Mesothelial cell of epicardium (in vitro differentiated cells): ENCODE measurements around the gene CASZ1. TPM values are rescaled to one million over a fixed set of nuclear protein-coding genes. Genes with fewer than 3 reads are reported as not detected.

ENCODE experiments used
- DNase-seq, 2 experiments: peaks; one replicate each; pipeline ENCODE4 v3.0.0; 2021; ENCODE audit warnings: low spot score in 2 of 2; ENCODE audit not compliant: unreplicated experiment in 2 of 2
- H3K27ac Mint-ChIP-seq: 2 replicates; pipeline ENCODE4 v1.8.0; 2021; ENCODE audit warnings: mixed read lengths
- H3K27me3 Mint-ChIP-seq: 2 replicates; pipeline ENCODE4 v1.8.0; 2021; ENCODE audit warnings: low read depth, mixed read lengths
- H3K36me3 Mint-ChIP-seq: 2 replicates; pipeline ENCODE4 v1.8.0; 2021; ENCODE audit warnings: mixed read lengths
- H3K4me1 Mint-ChIP-seq: 2 replicates; pipeline ENCODE4 v1.8.0; 2021; ENCODE audit warnings: mixed read lengths
- H3K4me3 Mint-ChIP-seq: 2 replicates; pipeline ENCODE4 v1.8.0; 2021; ENCODE audit warnings: mild to moderate bottlenecking, moderate library complexity, mixed read lengths
- H3K9me3 Mint-ChIP-seq: 2 replicates; pipeline ENCODE4 v1.8.0; 2021; ENCODE audit warnings: mixed read lengths
- CTCF ChIP-seq: fragments of 200-600 bp; sonication (generic); IDR thresholded peaks from one replicate; pipeline ENCODE4 v1.5.0; 2021; ENCODE audit warnings: antibody characterized with exemption; ENCODE audit not compliant: unreplicated experiment
- total RNA-seq: library from RNA; stranded (reverse); gene quantifications from 3 replicates; pipeline ENCODE4 v1.2.1, GENCODE V29; 2021

Gene CASZ1
- total RNA-seq, 1 donor from 2014 or later = 8.9 TPM

- peaks cover 2% of the 10 kb centered on the region for H3K4me1 Mint-ChIP-seq
- H3K27me3 Mint-ChIP-seq = no peaks in the 10 kb centered on the region
- TF ChIP-seq CTCF = no peak
- H3K9me3 Mint-ChIP-seq = no peaks in the 10 kb centered on the region
- DNase-seq = no peak
- H3K36me3 Mint-ChIP-seq = peaks cover 8% of the 10 kb centered on the region
- H3K4me3 Mint-ChIP-seq = no peak overlapping the region
- no peak overlapping the region for H3K27ac Mint-ChIP-seq
Observed at GRCh38 chr1:10622910-10623685, 173.3 kb downstream of the CASZ1 start.

GRCh38 chr1:10621906-10622305 is 174.5 kb downstream of the CASZ1 start:
- H3K4me3 Mint-ChIP-seq = no peak overlapping the region

GRCh38 chr1:10620776-10621175 is 175.7 kb downstream of the CASZ1 start:
- peaks cover 2% of the 10 kb centered on the region for H3K4me1 Mint-ChIP-seq
- H3K27me3 Mint-ChIP-seq = no peaks in the 10 kb centered on the region
- H3K36me3 Mint-ChIP-seq = peaks cover 9% of the 10 kb centered on the region
- H3K9me3 Mint-ChIP-seq = no peaks in the 10 kb centered on the region
- no peak for DNase-seq
- no peak overlapping the region for H3K27ac Mint-ChIP-seq
- H3K4me3 Mint-ChIP-seq = no peak overlapping the region
- no peak for TF ChIP-seq CTCF

More at GRCh38 chr1:10621906-10622305, 174.5 kb downstream of the CASZ1 start:
- Mint-ChIP-seq H3K27me3 (no peaks in the 10 kb centered on the region), H3K9me3 (no peaks in the 10 kb centered on the region), H3K4me1 (peaks cover 2% of the 10 kb centered on the region), H3K27ac (no peak overlapping the region), H3K36me3 (peaks cover 9% of the 10 kb centered on the region)
- no peak for DNase-seq
- TF ChIP-seq CTCF = no peak

GRCh38 chr1:10617931-10618885 is 178.2 kb downstream of the CASZ1 start:
- no peaks in the 10 kb centered on the region for H3K4me1 Mint-ChIP-seq

GRCh38 chr1:10617318-10617717 is 179.1 kb downstream of the CASZ1 start:
- H3K27ac Mint-ChIP-seq = no peak overlapping the region
- DNase-seq = no peak

More at GRCh38 chr1:10617931-10618885, 178.2 kb downstream of the CASZ1 start:
- Mint-ChIP-seq H3K36me3 (peaks cover 7% of the 10 kb centered on the region), H3K27me3 (no peaks in the 10 kb centered on the region), H3K27ac (no peak overlapping the region), H3K9me3 (no peaks in the 10 kb centered on the region), H3K4me3 (no peak overlapping the region)
- no peak for TF ChIP-seq CTCF
- DNase-seq = no peak

More at GRCh38 chr1:10617318-10617717, 179.1 kb downstream of the CASZ1 start:
- no peak for TF ChIP-seq CTCF
- peaks cover 4% of the 10 kb centered on the region for H3K36me3 Mint-ChIP-seq
- H3K4me1 Mint-ChIP-seq = no peaks in the 10 kb centered on the region
- H3K4me3 Mint-ChIP-seq = no peak overlapping the region
- no peaks in the 10 kb centered on the region for H3K27me3 Mint-ChIP-seq
- no peaks in the 10 kb centered on the region for H3K9me3 Mint-ChIP-seq
